Caco-2 (cell line): ENCODE results near the gene TNNI3. TPM values are rescaled to one million over a fixed set of nuclear protein-coding genes. Genes with fewer than 3 reads are reported as not detected.

Experiments
- BruUV-seq: library from RNA; stranded (reverse); fragments of 400-500 nt; replicated peaks from 2 replicates; lab custom pipeline; 2021; lab: Mats Ljungman, UMichigan
- CTCF ChIA-PET: fragments of 300-600 bp; sonication (Branson Sonifier 250); formaldehyde crosslinking; loops from one replicate; lab custom pipeline; 2022; ENCODE audit warnings: antibody characterized with exemption; lab: Charles Lee
- POLR2A ChIA-PET: fragments of 300-600 bp; sonication (Branson Sonifier 250); formaldehyde crosslinking; loops from one replicate; lab custom pipeline; 2022; ENCODE audit warnings: antibody characterized with exemption; lab: Charles Lee
- DNase-seq, 2 experiments: peaks; one replicate each; pipeline versions ENCODE4 v3.0.0 to v3.0.0-alpha.2; 2020 to 2022
- H3K27me3 ChIP-seq: replicated peaks from 2 replicates; pipeline ENCODE4 v1.6.0; 2011; ENCODE audit warnings: low read length; ENCODE audit not compliant: control insufficient read depth, insufficient read depth
- H3K36me3 ChIP-seq: 2 replicates; pipeline ENCODE4 v1.5.1; 2011; ENCODE audit warnings: low read length; ENCODE audit not compliant: control insufficient read depth, insufficient read depth
- H3K4me1 ChIP-seq: fragments of 250-450 bp; sonication (Bioruptor Pico); 2 replicates; pipeline ENCODE4 v1.5.1; 2020; ENCODE audit warnings: mild to moderate bottlenecking
- H3K4me3 ChIP-seq: 2 replicates; pipeline ENCODE4 v1.5.1; 2011; ENCODE audit warnings: low read depth, mild to moderate bottlenecking, control low read depth, low read length
- H3K9me3 ChIP-seq: fragments of 250-450 bp; sonication (Bioruptor Pico); 2 replicates; pipeline ENCODE4 v1.5.1; 2020; ENCODE audit warnings: mild to moderate bottlenecking, moderate library complexity
- H3K27ac Mint-ChIP-seq: one replicate; pipeline ENCODE4 v1.8.0; 2022; ENCODE audit warnings: mixed read lengths; ENCODE audit not compliant: unreplicated experiment
- H3K27me3 Mint-ChIP-seq: one replicate; pipeline ENCODE4 v1.8.0; 2022; ENCODE audit warnings: mixed read lengths; ENCODE audit not compliant: insufficient read depth, unreplicated experiment
- H3K36me3 Mint-ChIP-seq: one replicate; pipeline ENCODE4 v1.8.0; 2022; ENCODE audit warnings: mild to moderate bottlenecking, mixed read lengths; ENCODE audit not compliant: insufficient read depth, unreplicated experiment
- H3K4me1 Mint-ChIP-seq: one replicate; pipeline ENCODE4 v1.8.0; 2022; ENCODE audit warnings: low read depth, mixed read lengths; ENCODE audit not compliant: unreplicated experiment
- H3K4me3 Mint-ChIP-seq: one replicate; pipeline ENCODE4 v1.8.0; 2022; ENCODE audit warnings: mild to moderate bottlenecking, moderate library complexity, mixed read lengths; ENCODE audit not compliant: unreplicated experiment
- H3K9me3 Mint-ChIP-seq: one replicate; pipeline ENCODE4 v1.8.0; 2022; ENCODE audit warnings: mixed read lengths; ENCODE audit not compliant: unreplicated experiment
- intact Hi-C: fragments of 100-400 bp; cut with micrococcal nuclease; formaldehyde crosslinking; loops from one replicate; pipeline ENCODE4 v1.10.0; 2022; ENCODE audit not compliant: unreplicated experiment
- total RNA-seq: library from RNA; stranded (reverse); gene quantifications from 2 replicates; pipeline ENCODE4 v1.2.3, GENCODE V29; 2022
- TF ChIP-seq, protein P1 (sequence below), 2 experiments: fragments of 200-600 bp in 1 of 2; IDR thresholded peaks; 1 replicate in 1 of 2; 2 replicates in 1 of 2; pipeline versions ENCODE4 v1.5.1 to v1.8.0; 2011 to 2022; ENCODE audit warnings: antibody characterized with exemption in 1 of 2, control low read depth in 1 of 2, inconsistent platforms in 1 of 2, low read depth in 1 of 2, low read length in 1 of 2, mild to moderate bottlenecking in 1 of 2, moderate library complexity in 1 of 2; ENCODE audit not compliant: insufficient read depth in 1 of 2, severe bottlenecking in 1 of 2, unreplicated experiment in 1 of 2

Gene TNNI3
- total RNA-seq, 1 experiment from 2014 or later = 2.9 TPM

DNA sequence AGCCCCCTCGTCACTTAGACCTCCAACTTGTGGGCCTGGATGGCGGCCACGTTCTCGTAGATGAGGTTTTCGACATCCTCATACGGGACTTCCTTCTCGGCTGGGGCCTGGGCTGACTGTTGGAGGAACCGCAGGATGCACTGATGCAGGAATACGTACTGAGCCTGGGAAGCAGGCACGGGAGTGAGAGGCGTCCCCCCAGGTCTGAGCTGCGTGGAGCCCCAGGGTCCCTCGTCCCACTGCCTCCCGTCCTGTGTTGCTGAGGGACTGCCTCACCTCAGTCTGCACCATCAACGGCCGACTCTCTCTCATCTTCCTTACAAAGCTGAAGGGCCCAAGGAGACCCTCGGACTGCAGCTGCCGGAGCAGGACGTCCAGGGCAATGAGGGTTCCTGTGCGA lies 24.2 kb upstream of the TNNI3 start:
- BruUV-seq = no TSS peak
- H3K4me1 Mint-ChIP-seq = peaks cover 18% of the 10 kb centered on the region
- Histone ChIP-seq H3K4me1 (peaks cover 17% of the 10 kb centered on the region; the same call in 1 of the 2 replicates), H3K27me3 (no peaks in the 10 kb centered on the region), H3K9me3 (no peaks in the 10 kb centered on the region), H3K4me3 (no peak overlapping the region), H3K36me3 (no peaks in the 10 kb centered on the region)
- intact Hi-C loops = no loop called here
- TF ChIP-seq, protein P1, sequence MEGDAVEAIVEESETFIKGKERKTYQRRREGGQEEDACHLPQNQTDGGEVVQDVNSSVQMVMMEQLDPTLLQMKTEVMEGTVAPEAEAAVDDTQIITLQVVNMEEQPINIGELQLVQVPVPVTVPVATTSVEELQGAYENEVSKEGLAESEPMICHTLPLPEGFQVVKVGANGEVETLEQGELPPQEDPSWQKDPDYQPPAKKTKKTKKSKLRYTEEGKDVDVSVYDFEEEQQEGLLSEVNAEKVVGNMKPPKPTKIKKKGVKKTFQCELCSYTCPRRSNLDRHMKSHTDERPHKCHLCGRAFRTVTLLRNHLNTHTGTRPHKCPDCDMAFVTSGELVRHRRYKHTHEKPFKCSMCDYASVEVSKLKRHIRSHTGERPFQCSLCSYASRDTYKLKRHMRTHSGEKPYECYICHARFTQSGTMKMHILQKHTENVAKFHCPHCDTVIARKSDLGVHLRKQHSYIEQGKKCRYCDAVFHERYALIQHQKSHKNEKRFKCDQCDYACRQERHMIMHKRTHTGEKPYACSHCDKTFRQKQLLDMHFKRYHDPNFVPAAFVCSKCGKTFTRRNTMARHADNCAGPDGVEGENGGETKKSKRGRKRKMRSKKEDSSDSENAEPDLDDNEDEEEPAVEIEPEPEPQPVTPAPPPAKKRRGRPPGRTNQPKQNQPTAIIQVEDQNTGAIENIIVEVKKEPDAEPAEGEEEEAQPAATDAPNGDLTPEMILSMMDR (IDR thresholded peaks at IDR 0.05; ENCODE audit: insufficient read depth in 1 of 2, low read depth in 1 of 2, low read length in 1 of 2, severe bottlenecking in 1 of 2, unreplicated experiment in 1 of 2) = no peak
- H3K27me3 Mint-ChIP-seq = peaks cover 17% of the 10 kb centered on the region
- no peak for DNase-seq
- no peaks in the 10 kb centered on the region for H3K9me3 Mint-ChIP-seq
- H3K36me3 Mint-ChIP-seq = no peaks in the 10 kb centered on the region
- ChIA-PET CTCF (interaction anchor here (0.6 kb wide), 1 partner anchor 1581 kb away, joined by 4 read pairs; no protein-coding TSS in a partner anchor), POLR2A (no interaction called here)
- no peak overlapping the region for H3K4me3 Mint-ChIP-seq
- H3K27ac Mint-ChIP-seq = no peak overlapping the region

DNA sequence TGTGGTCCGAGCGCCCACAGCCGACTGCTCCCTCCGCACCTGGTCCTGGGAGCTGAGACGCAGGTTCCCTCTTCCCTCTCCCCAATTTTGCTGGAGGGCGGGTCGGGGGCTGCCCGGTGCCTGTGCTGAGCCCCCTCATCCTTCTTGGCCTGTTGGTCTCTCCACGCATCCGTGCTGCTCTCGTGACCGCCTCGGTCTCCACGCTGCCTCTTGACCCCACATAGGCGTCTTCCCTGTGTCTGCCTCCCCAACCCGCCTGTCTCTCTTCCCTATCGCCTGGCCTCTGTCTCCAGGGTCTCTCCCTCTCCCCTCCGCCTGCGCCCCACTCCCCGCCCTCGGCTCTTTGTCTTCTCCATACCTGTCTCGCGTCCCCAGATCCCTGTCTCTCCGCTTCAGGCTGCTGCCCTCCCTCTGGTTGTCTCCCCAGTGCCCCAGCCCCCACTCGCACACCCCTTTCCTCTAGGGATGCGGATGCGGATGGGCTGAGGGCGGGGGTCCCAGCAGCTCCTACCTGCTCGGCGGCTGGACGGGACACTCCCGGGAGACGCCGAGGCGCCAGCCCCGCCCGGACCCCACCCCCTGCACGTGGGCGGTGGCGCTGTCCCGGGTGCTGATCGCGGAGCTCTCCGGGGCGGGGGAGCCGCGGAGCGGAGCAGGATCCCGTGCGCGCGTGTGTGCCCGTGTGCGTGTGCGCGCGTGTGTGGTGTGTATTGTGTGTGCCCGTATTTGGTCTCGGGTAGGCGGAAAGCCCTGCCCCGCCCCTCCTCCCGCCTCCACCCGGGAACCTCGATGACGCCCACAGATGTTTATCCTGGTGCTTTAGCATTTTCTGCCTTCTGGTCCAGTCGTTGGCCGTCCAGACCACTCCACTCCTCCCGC lies 22.3 kb upstream of the TNNI3 start, which contains the start of gene SYT5:
Gene SYT5 (minus strand): TSS at position 684 of the 879 bp plus-strand sequence. CDS start 1,248 bp downstream, outside the sequence.
- intact Hi-C loops = loop anchor here (2.0 kb wide), 1 partner anchor 37 kb away; no protein-coding TSS in a partner anchor
- Mint-ChIP-seq H3K27me3 (peaks cover 15% of the 10 kb centered on the region), H3K9me3 (no peaks in the 10 kb centered on the region), H3K36me3 (no peaks in the 10 kb centered on the region), H3K4me3 (peak within 1 kb of the TSS; percentile 74), H3K4me1 (peaks cover 18% of the 10 kb centered on the region), H3K27ac (peak within 1 kb of the TSS; percentile 40)
- TF ChIP-seq, protein P1 (IDR thresholded peaks at IDR 0.05; ENCODE audit: insufficient read depth in 1 of 2, low read depth in 1 of 2, low read length in 1 of 2, severe bottlenecking in 1 of 2, unreplicated experiment in 1 of 2) = no peak
- H3K4me3 ChIP-seq = peak within 1 kb of the TSS; percentile 20
- H3K36me3 ChIP-seq = no peaks in the 10 kb centered on the region
- DNase-seq = peak in 1 of 2 experiments; percentile 86
- peaks cover 17% of the 10 kb centered on the region; the same call in 1 of the 2 replicates for H3K4me1 ChIP-seq
- H3K9me3 ChIP-seq = no peaks in the 10 kb centered on the region
- no TSS peak for BruUV-seq
- POLR2A ChIA-PET = no interaction called here
- CTCF ChIA-PET = interaction anchor here (0.6 to 1.9 kb wide), 8 partner anchors 11 to 242 kb away, joined by 3 to 10 read pairs (median 4); partner anchors contain the start of gene KMT5C
- no peaks in the 10 kb centered on the region for H3K27me3 ChIP-seq
